Ecto neural progenitor cell (in vitro differentiated cells): ENCODE measurements around the gene GRIN2A.

Experiments
- DNase-seq: peaks from one replicate; pipeline ENCODE4 v3.0.0-alpha.2; 2018; ENCODE audit warnings: low spot score

Gene GRIN2A

GRCh38 chr16:10031473-10031872 is 150.8 kb downstream of the GRIN2A start:
- DNase-seq = no peak

GRCh38 chr16:10028644-10029043 is 153.6 kb downstream of the GRIN2A start:
- DNase-seq = no peak

- DNase-seq = no peak
Observed at GRCh38 chr16:10027553-10027952, 154.7 kb downstream of the GRIN2A start.

GRCh38 chr16:10026593-10026992 is 155.6 kb downstream of the GRIN2A start:
- DNase-seq = no peak

GRCh38 chr16:10022098-10022497 is 160.1 kb downstream of the GRIN2A start:
- no peak for DNase-seq

- DNase-seq = no peak
Observed at GRCh38 chr16:10020866-10021265, 161.4 kb downstream of the GRIN2A start.

- DNase-seq = no peak
Observed at GRCh38 chr16:10016752-10017151, 165.5 kb downstream of the GRIN2A start.

GRCh38 chr16:10015397-10015796 is 166.8 kb downstream of the GRIN2A start:
- DNase-seq = no peak

- no peak for DNase-seq
Observed at GRCh38 chr16:10013774-10014173, 168.5 kb downstream of the GRIN2A start.

- DNase-seq = no peak
Observed at GRCh38 chr16:10013364-10013763, 168.9 kb downstream of the GRIN2A start.

- DNase-seq = no peak
Observed at GRCh38 chr16:10009684-10010083, 172.5 kb downstream of the GRIN2A start.

GRCh38 chr16:10003486-10003885 is 178.7 kb downstream of the GRIN2A start:
- DNase-seq = no peak

GRCh38 chr16:10001258-10001775 is 180.9 kb downstream of the GRIN2A start:
- DNase-seq = no peak

GRCh38 chr16:9996221-9996620 is 186.0 kb downstream of the GRIN2A start:
- no peak for DNase-seq

GRCh38 chr16:9992441-9992840 is 189.8 kb downstream of the GRIN2A start:
- no peak for DNase-seq

GRCh38 chr16:9980981-9981380 is 201.2 kb downstream of the GRIN2A start:
- no peak for DNase-seq

GRCh38 chr16:9978160-9978725 is 204.0 kb downstream of the GRIN2A start:
- DNase-seq = no peak

GRCh38 chr16:9977333-9977897 is 204.8 kb downstream of the GRIN2A start:
- DNase-seq = no peak

GRCh38 chr16:9976601-9977000 is 205.6 kb downstream of the GRIN2A start:
- DNase-seq = no peak

GRCh38 chr16:9971907-9972306 is 210.3 kb downstream of the GRIN2A start:
- no peak for DNase-seq

GRCh38 chr16:9970796-9971195 is 211.4 kb downstream of the GRIN2A start:
- no peak for DNase-seq

GRCh38 chr16:9970244-9970643 is 212.0 kb downstream of the GRIN2A start:
- DNase-seq = no peak

- DNase-seq = no peak
Observed at GRCh38 chr16:9969580-9969979, 212.6 kb downstream of the GRIN2A start.

- no peak for DNase-seq
Observed at GRCh38 chr16:9966569-9967157, 215.6 kb downstream of the GRIN2A start.
